ENCODE data around the gene URB2. TPM values are rescaled to one million over a fixed set of nuclear protein-coding genes. Genes with fewer than 3 reads are reported as not detected.

The URB2 gene
- total RNA-seq, 1 experiment from 2014 or later, result 53.2 TPM

DNA sequence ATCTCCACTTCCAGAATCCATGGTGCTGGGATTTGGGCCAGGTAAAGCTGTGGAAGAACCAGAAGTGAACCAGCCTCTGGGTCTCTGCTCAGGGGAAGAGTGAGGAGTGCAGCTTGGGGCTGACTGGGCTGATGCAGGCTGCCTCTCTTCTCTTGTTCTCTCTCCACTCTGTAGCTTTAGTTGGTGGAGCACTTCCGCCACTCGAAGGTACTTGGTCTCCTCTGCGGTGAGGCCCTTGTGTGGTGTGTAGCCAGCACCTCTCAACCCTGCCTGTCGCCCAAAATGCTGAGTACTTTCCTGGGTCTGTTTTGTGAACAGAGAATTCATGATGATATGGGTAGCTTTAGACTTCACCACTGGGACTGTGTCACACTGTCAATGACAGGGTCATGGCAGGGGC, 63.2 kb downstream of the URB2 start:
- H3K79me2 ChIP-seq (ENCODE audit: insufficient read depth, low read length), result no peaks in the 10 kb centered on the region
- H2BK15ac ChIP-seq (ENCODE audit: low read depth, low read length), result no peak overlapping the region
- WGBS (ENCODE audit: extremely low coverage, insufficient read length, low lambda C conversion rate), result no CpG with 5 or more reads among the region's 4 CpGs
- no peak overlapping the region for H3K56ac ChIP-seq (ENCODE audit: insufficient read length, low read depth, low read length)
- H3K27me3 Mint-ChIP-seq (ENCODE audit: low read depth), result no peaks in the 10 kb centered on the region; the same call in 1 of the 2 replicates
- H3K9me3 Mint-ChIP-seq, result peaks cover 17 to 19% of the 10 kb centered on the region in 2 experiments
- H3K27me3 ChIP-seq (ENCODE audit: insufficient read depth, low read length), result no peaks in the 10 kb centered on the region
- no peak overlapping the region for H3K4me3 Mint-ChIP-seq
- no peaks in the 10 kb centered on the region for H3K23me2 ChIP-seq (ENCODE audit: insufficient read length, low read depth, low read length, poor library complexity, severe bottlenecking)
- H2BK20ac ChIP-seq (ENCODE audit: low read depth, low read length, poor library complexity, severe bottlenecking), result no peak overlapping the region
- H3K18ac ChIP-seq (ENCODE audit: insufficient read length, low read depth, low read length), result no peak overlapping the region
- TF ChIP-seq, protein P1, sequence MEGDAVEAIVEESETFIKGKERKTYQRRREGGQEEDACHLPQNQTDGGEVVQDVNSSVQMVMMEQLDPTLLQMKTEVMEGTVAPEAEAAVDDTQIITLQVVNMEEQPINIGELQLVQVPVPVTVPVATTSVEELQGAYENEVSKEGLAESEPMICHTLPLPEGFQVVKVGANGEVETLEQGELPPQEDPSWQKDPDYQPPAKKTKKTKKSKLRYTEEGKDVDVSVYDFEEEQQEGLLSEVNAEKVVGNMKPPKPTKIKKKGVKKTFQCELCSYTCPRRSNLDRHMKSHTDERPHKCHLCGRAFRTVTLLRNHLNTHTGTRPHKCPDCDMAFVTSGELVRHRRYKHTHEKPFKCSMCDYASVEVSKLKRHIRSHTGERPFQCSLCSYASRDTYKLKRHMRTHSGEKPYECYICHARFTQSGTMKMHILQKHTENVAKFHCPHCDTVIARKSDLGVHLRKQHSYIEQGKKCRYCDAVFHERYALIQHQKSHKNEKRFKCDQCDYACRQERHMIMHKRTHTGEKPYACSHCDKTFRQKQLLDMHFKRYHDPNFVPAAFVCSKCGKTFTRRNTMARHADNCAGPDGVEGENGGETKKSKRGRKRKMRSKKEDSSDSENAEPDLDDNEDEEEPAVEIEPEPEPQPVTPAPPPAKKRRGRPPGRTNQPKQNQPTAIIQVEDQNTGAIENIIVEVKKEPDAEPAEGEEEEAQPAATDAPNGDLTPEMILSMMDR (conservative IDR thresholded peaks at IDR 0.05), result no peak
- H2AK5ac ChIP-seq (ENCODE audit: insufficient read length, low read length), result no peak overlapping the region
- H3K14ac ChIP-seq (ENCODE audit: insufficient read depth, low read length), result no peak overlapping the region; the same call in 1 of the 2 replicates
- H3K27ac ChIP-seq (ENCODE audit: insufficient read length, low read depth, low read length), result no peak overlapping the region
- no peak overlapping the region for H2BK120ac ChIP-seq (ENCODE audit: low read depth, low read length, poor library complexity, severe bottlenecking)
- no peak overlapping the region for H3T11ph ChIP-seq (ENCODE audit: low read length)
- no peak overlapping the region for H2BK5ac ChIP-seq (ENCODE audit: insufficient read length, low read length)
- H3K27ac Mint-ChIP-seq, result peak overlapping the region in 1 of 3 experiments; percentile 68; a peak in 1 of 7 replicates
- H3K4ac ChIP-seq (ENCODE audit: low read depth, low read length), result no peak overlapping the region
- H3K4me1 Mint-ChIP-seq, result peaks cover 16 to 24% of the 10 kb centered on the region in 2 experiments
- peaks cover 8% of the 10 kb centered on the region for H3K4me1 ChIP-seq (ENCODE audit: insufficient read depth, low read length)
- H3K9ac ChIP-seq (ENCODE audit: extremely low read depth, insufficient read length, low read length), result no peak overlapping the region
- no peak overlapping the region for H4K8ac ChIP-seq (replicated peaks; ENCODE audit: insufficient read length, low read depth, low read length)
- H3K23ac ChIP-seq (ENCODE audit: insufficient read length, low read depth, low read length), result no peak overlapping the region
- no peak for DNase-seq
- H4K91ac ChIP-seq (ENCODE audit: insufficient read length, low read depth, low read length), result no peak overlapping the region
- peaks cover 10 to 17% (median 13%) of the 10 kb centered on the region in 3 experiments; a peak in 6 of 7 replicates for H3K36me3 Mint-ChIP-seq (ENCODE audit: insufficient read depth in 1 of 3, low read depth in 3 of 3)
- H3K9me3 ChIP-seq (ENCODE audit: control insufficient read depth, low read depth, low read length), result no peaks in the 10 kb centered on the region
- no peak overlapping the region for H4K5ac ChIP-seq (ENCODE audit: insufficient read length, low read depth, low read length)
- H4K20me1 ChIP-seq (ENCODE audit: control insufficient read depth, insufficient read depth, insufficient read length), result no peaks in the 10 kb centered on the region
- no peak overlapping the region for H3K4me2 ChIP-seq (ENCODE audit: insufficient read depth, insufficient read length, low read length)
- H2BK12ac ChIP-seq (ENCODE audit: insufficient read length, low read depth, low read length), result no peak overlapping the region
- H2AFZ ChIP-seq (ENCODE audit: low read length), result no peak overlapping the region
- H3K79me1 ChIP-seq (ENCODE audit: insufficient read depth, low read depth, low read length, poor library complexity, severe bottlenecking), result no peaks in the 10 kb centered on the region

Data from H9 (cell line).